Colonic mucosa (tissue), 4 donors: ENCODE results near the gene SNX10. TPM values are rescaled to one million over a fixed set of nuclear protein-coding genes. Genes with fewer than 3 reads are reported as not detected.

ENCODE experiments used
- DNase-seq: peaks from one replicate; pipeline ENCODE4 v3.0.0-alpha.2; 2020
- H3K27ac ChIP-seq: fragments of 200-600 bp; one replicate; pipeline ENCODE4 v1.8.0; 2021
- H3K27me3 ChIP-seq: fragments of 200-600 bp; one replicate; pipeline ENCODE4 v1.8.0; 2021
- H3K36me3 ChIP-seq: fragments of 200-600 bp; one replicate; pipeline ENCODE4 v1.8.0; 2021
- H3K4me1 ChIP-seq: fragments of 200-600 bp; one replicate; pipeline ENCODE4 v1.8.0; 2021; ENCODE audit warnings: mild to moderate bottlenecking
- H3K4me3 ChIP-seq: fragments of 200-600 bp; one replicate; pipeline ENCODE4 v1.8.0; 2021
- H3K9ac ChIP-seq, 2 donors: one replicate each; pipeline ENCODE4 v1.7.0; 2013; ENCODE audit warnings: control low read depth in 2 of 2, low read depth in 2 of 2, low read length in 2 of 2
- H3K9me3 ChIP-seq: fragments of 200-600 bp; one replicate; pipeline ENCODE4 v1.8.0; 2021
- intact Hi-C: fragments of 100-400 bp; cut with DNase I; formaldehyde crosslinking; loops from one replicate; pipeline ENCODE4 v1.14.1; 2022
- total RNA-seq, 2 donors: library from RNA; stranded (reverse); fragmentation: NEBNext Ultra II Directional in 1 of 2; extraction: Animal tissue kit (Norgen Biotek cat#: 25700) in 1 of 2; gene quantifications; one replicate each; pipeline ENCODE4 v1.2.1, GENCODE V29; 2021
- TF ChIP-seq, protein P1 (sequence below): fragments of 200-600 bp; IDR thresholded peaks from one replicate; pipeline ENCODE4 v1.8.0; 2022; ENCODE audit warnings: antibody characterized with exemption, mild to moderate bottlenecking
- donor health status: healthy.
- donor health status: DM: no; HTN: no; CAD: no.
- donor health status: DM: no; HTN: no; CAD: no.

The SNX10 gene
- total RNA-seq, 2 donors from 2014 or later, result 3.1 to 4.9 TPM

DNA sequence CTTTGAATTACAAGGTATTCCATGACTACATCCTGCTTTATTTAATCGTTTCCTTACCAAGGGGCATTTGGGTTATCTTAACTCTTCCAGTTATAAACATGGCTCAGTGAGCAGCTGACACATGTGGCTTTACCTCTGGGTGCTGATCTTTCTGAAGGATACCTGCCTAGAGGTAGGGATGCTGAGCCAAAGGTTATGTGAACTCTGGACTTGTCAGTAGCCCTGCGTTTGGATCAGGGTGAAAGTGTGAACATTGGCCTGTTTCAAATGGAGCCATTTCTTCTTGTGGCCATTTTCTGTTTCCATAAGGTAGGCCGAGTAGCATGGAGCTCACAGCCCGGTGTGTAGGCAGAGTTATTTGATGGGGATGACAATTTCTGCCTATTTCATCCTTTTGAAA is 29.2 kb downstream of the SNX10 start:
- TF ChIP-seq, protein P1, sequence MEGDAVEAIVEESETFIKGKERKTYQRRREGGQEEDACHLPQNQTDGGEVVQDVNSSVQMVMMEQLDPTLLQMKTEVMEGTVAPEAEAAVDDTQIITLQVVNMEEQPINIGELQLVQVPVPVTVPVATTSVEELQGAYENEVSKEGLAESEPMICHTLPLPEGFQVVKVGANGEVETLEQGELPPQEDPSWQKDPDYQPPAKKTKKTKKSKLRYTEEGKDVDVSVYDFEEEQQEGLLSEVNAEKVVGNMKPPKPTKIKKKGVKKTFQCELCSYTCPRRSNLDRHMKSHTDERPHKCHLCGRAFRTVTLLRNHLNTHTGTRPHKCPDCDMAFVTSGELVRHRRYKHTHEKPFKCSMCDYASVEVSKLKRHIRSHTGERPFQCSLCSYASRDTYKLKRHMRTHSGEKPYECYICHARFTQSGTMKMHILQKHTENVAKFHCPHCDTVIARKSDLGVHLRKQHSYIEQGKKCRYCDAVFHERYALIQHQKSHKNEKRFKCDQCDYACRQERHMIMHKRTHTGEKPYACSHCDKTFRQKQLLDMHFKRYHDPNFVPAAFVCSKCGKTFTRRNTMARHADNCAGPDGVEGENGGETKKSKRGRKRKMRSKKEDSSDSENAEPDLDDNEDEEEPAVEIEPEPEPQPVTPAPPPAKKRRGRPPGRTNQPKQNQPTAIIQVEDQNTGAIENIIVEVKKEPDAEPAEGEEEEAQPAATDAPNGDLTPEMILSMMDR, result no peak
- no peaks in the 10 kb centered on the region for H3K4me1 ChIP-seq
- H3K27me3 ChIP-seq, result no peaks in the 10 kb centered on the region
- H3K9me3 ChIP-seq, result no peaks in the 10 kb centered on the region
- no peaks in the 10 kb centered on the region for H3K36me3 ChIP-seq
- H3K27ac ChIP-seq, result no peak overlapping the region
- DNase-seq, result no peak
- no peak overlapping the region for H3K4me3 ChIP-seq
- intact Hi-C loops, result no loop called here
- no peak overlapping the region for H3K9ac ChIP-seq

DNA sequence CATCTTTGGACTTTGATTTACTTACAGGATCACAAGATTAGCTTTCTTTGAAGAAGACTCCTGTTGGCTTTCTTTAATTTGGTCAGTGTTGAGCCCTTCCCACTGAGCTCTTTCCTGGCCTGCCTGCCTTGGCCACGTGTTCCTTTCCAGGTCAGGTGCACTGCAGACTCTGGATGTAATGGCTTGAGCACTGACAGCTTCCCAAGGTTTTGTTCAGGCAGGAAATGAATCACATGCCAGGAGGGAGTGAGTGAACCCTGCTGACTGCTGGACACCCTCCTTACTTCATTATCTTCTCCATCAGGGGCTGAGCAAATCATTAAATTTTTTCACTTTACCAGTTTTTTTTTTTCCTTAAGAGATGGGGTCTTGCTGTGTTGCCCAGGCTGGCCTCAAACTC is 29.8 kb downstream of the SNX10 start:
- H3K27ac ChIP-seq, result no peak overlapping the region
- no peaks in the 10 kb centered on the region for H3K27me3 ChIP-seq
- no peaks in the 10 kb centered on the region for H3K36me3 ChIP-seq
- H3K4me1 ChIP-seq, result no peaks in the 10 kb centered on the region
- no peak overlapping the region for H3K9ac ChIP-seq
- intact Hi-C loops, result no loop called here
- DNase-seq, result no peak
- H3K9me3 ChIP-seq, result no peaks in the 10 kb centered on the region
- H3K4me3 ChIP-seq, result no peak overlapping the region
- TF ChIP-seq, protein P1, result no peak

DNA sequence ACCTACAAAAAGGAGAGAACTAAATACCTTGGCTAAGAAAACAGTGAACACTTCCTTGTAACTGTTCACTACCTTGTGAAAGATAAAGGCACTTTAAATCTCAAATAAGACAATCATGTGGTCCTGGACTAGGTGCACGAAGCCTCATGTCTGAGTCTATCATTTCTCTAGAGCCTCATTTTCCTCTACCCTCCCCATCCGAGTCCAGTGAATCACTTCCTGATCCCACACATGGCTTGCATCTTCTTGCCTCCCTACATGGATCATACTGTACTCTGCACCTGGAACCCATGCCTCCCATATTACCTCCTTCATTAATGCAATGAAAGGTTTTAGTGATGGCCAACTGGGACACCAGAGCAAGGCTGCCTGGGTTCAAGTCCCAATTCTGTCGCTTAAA is 34.5 kb downstream of the SNX10 start:
- Histone ChIP-seq H3K4me3 (no peak overlapping the region), H3K9me3 (no peaks in the 10 kb centered on the region), H3K4me1 (no peaks in the 10 kb centered on the region), H3K9ac (no peak overlapping the region), H3K27ac (no peak overlapping the region), H3K27me3 (no peaks in the 10 kb centered on the region), H3K36me3 (no peaks in the 10 kb centered on the region)
- no peak for DNase-seq
- TF ChIP-seq, protein P1, result no peak
- intact Hi-C loops, result no loop called here

DNA sequence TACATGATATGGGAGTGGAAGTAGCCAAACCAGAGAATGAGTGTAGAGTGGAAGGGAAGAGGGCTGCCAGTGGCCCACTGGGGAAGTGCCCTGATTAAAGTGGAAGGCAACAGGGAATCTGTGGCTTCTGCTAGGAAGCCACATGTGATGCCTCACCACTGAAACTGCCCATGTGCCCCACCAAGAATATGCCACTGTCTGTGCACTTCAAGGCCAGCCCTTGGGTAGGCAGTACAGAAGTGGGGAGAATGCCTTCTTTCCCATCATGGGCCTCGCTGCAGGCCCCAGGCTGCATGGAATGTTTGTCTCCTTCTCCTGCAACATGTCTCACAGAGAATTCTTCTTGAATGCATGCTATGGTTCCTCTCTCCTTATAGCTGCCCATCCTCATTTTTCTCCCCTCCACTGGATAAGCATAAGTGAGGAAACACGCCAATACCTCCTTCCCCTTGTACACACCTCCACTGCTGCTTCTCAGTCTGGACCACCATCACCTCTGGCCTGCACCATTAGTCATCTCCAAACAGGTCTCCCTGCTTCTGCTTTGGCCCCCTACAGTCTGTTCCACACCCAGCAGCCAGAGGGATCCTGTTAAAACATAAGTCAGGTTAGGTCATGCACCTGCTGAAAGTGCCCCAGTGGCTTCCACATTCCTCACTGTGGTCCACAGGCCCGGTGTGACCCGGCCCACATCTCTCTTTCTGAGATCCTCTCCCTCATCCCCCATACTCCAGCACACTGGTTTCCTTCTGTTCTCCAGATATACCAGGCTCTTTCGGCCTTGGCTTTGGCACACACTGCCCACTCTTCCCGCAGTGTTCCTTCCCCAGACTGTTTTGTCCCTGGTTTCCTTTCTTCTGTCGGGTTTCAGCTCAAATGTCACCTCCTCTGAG is 37.1 kb downstream of the SNX10 start:
- TF ChIP-seq, protein P1, result no peak
- H3K4me1 ChIP-seq, result no peaks in the 10 kb centered on the region
- no peaks in the 10 kb centered on the region for H3K9me3 ChIP-seq
- no peak overlapping the region for H3K9ac ChIP-seq
- no peak overlapping the region for H3K4me3 ChIP-seq
- DNase-seq, result no peak
- no peaks in the 10 kb centered on the region for H3K27me3 ChIP-seq
- H3K27ac ChIP-seq, result no peak overlapping the region
- H3K36me3 ChIP-seq, result no peaks in the 10 kb centered on the region
- intact Hi-C loops, result no loop called here

DNA sequence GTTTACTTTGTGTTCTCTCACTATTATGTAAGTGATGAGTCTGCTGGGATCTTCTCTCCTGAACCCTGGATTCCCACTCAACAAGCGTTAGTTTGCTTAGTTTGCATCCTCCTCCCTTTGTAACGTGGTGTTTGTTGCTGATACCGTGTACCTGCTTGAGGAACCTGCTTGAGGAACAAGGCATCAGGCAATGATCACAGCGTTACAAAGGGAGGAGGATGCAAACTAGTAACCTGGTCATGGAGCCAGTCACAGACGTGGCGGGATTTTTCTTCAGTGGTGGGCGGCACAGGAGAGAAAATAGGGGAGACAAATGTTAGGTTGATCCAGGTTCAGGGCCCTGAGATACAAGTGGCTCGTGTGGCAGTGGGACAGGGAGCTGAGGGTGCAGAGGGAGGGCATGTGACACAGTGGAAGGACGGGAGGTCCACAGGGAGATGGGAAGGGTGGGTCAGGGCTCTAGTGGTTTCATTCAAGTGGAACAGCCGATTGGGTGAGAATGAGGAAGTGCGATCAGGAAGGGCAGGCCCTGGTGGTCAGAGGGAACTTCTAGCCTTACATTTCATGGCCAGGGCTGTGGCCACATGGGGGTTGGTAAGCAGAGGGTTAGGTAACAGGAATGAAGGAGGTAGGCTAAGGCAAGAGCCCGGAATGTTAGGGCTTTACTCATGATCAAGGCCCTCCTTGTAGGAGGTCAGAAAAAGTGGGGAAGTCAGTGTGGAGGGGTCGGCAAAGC is 38.0 kb downstream of the SNX10 start:
- no peaks in the 10 kb centered on the region for H3K4me1 ChIP-seq
- intact Hi-C loops, result no loop called here
- H3K27me3 ChIP-seq, result no peaks in the 10 kb centered on the region
- no peaks in the 10 kb centered on the region for H3K36me3 ChIP-seq
- H3K4me3 ChIP-seq, result no peak overlapping the region
- H3K9ac ChIP-seq, result no peak overlapping the region
- H3K9me3 ChIP-seq, result no peaks in the 10 kb centered on the region
- H3K27ac ChIP-seq, result no peak overlapping the region
- TF ChIP-seq, protein P1, result no peak
- DNase-seq, result no peak
